ENCODE measurements around the gene GPR27.

Gene GPR27, protein sequence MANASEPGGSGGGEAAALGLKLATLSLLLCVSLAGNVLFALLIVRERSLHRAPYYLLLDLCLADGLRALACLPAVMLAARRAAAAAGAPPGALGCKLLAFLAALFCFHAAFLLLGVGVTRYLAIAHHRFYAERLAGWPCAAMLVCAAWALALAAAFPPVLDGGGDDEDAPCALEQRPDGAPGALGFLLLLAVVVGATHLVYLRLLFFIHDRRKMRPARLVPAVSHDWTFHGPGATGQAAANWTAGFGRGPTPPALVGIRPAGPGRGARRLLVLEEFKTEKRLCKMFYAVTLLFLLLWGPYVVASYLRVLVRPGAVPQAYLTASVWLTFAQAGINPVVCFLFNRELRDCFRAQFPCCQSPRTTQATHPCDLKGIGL

DNA sequence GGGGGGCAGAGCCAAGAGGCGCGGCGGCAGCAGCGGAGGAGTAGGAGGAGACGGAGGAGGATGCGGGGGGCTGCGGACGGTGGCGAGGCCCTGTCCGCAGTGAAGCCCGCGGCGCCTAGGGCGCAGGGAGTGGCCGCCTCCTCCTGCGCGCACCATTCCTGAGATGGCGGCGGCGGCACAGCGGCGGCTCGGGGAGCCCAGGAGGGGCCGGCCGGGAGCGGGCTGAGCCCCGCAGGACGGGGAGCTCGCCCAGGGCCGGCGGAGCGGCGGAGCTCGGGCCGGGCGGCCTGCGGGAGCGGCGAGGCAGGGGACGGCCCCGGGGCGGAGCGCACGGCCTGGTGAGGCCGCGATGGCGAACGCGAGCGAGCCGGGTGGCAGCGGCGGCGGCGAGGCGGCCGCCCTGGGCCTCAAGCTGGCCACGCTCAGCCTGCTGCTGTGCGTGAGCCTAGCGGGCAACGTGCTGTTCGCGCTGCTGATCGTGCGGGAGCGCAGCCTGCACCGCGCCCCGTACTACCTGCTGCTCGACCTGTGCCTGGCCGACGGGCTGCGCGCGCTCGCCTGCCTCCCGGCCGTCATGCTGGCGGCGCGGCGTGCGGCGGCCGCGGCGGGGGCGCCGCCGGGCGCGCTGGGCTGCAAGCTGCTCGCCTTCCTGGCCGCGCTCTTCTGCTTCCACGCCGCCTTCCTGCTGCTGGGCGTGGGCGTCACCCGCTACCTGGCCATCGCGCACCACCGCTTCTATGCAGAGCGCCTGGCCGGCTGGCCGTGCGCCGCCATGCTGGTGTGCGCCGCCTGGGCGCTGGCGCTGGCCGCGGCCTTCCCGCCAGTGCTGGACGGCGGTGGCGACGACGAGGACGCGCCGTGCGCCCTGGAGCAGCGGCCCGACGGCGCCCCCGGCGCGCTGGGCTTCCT lies at the start of gene GPR27:
GPR27 (plus strand) TSS at position 155 of the 909 bp plus-strand sequence; CDS start at position 350, 195 bp downstream.
- H3K4me3 Mint-ChIP-seq: peak within 1 kb of the TSS; percentile 65
- H3K9me3 Mint-ChIP-seq: no peaks in the 10 kb centered on the region
- DNase-seq (ENCODE audit: low spot score in 2 of 2): peak; percentile 23 to 60
- peaks cover 6% of the 10 kb centered on the region for H3K4me1 Mint-ChIP-seq
- H3K27ac Mint-ChIP-seq: no peak within 1 kb of the TSS
- H3K36me3 Mint-ChIP-seq: peaks cover 7% of the 10 kb centered on the region
- ATAC-seq: peak; percentile 69

- Mint-ChIP-seq H3K4me1 (peaks cover 64% of the 10 kb centered on the region), H3K9me3 (no peaks in the 10 kb centered on the region), H3K27ac (peak overlapping the region; percentile 60), H3K4me3 (no peak overlapping the region), H3K36me3 (peaks cover 41% of the 10 kb centered on the region)
- no peak for ATAC-seq
- DNase-seq (ENCODE audit: low spot score in 2 of 2): no peak
Observed at GRCh38 chr3:71704915-71705314, 48.7 kb upstream of the GPR27 start.

DNA sequence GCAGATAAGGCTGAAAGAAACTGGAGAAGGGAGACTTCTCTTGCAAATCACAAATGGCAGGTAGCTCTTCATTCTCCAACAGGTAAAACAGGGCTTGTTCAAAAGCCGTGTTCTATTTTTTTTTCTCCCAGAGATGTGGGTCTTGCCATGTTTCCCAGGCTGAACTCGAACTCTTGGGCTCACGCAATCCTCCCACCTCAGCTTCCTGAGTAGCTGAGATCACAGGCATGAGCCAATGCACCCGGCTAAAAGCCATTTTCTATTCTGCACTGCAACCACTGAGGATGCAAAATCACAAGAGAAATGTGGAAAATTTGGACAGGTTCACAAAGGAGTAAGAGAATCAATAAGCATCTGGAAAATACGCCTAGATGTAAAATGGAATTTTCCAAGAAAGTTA lies 48.0 kb upstream of the GPR27 start:
- H3K36me3 Mint-ChIP-seq: peaks cover 40% of the 10 kb centered on the region
- H3K27ac Mint-ChIP-seq: peak overlapping the region; percentile 40
- DNase-seq (ENCODE audit: low spot score in 2 of 2): no peak
- H3K4me1 Mint-ChIP-seq: peaks cover 68% of the 10 kb centered on the region
- H3K4me3 Mint-ChIP-seq: no peak overlapping the region
- ATAC-seq: no peak
- no peaks in the 10 kb centered on the region for H3K9me3 Mint-ChIP-seq

DNA sequence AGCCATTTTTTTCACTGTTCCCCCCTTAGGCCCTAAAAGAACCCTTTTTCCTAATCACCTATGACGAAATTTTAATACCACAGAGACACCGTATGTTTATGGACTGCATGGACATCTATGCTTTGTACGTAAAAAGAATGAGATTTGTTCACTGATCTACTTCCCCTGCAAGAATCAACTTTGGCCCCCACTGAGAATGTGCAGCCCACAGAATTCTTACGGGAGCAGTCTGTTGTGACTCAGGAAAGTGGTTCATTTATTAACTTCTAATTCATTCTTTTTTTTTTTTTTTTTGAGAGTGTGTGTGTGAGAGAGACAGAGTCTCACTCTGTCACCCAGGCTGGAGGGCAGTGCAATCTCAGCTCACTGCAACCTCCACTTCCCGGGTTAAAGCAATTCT lies 46.1 kb upstream of the GPR27 start:
- Mint-ChIP-seq H3K27ac (peak overlapping the region; percentile 40), H3K36me3 (peaks cover 34% of the 10 kb centered on the region), H3K4me1 (peaks cover 59% of the 10 kb centered on the region), H3K9me3 (no peaks in the 10 kb centered on the region), H3K4me3 (no peak overlapping the region)
- no peak for ATAC-seq
- DNase-seq (ENCODE audit: low spot score in 2 of 2): no peak

GRCh38 chr3:71708476-71709105 lies 45.1 kb upstream of the GPR27 start:
- peak overlapping the region; percentile 40 for H3K27ac Mint-ChIP-seq
- no peaks in the 10 kb centered on the region for H3K9me3 Mint-ChIP-seq
- H3K4me3 Mint-ChIP-seq: no peak overlapping the region
- peaks cover 66% of the 10 kb centered on the region for H3K4me1 Mint-ChIP-seq
- DNase-seq (ENCODE audit: low spot score in 2 of 2): no peak
- ATAC-seq: peak; percentile 60
- H3K36me3 Mint-ChIP-seq: peaks cover 34% of the 10 kb centered on the region

DNA sequence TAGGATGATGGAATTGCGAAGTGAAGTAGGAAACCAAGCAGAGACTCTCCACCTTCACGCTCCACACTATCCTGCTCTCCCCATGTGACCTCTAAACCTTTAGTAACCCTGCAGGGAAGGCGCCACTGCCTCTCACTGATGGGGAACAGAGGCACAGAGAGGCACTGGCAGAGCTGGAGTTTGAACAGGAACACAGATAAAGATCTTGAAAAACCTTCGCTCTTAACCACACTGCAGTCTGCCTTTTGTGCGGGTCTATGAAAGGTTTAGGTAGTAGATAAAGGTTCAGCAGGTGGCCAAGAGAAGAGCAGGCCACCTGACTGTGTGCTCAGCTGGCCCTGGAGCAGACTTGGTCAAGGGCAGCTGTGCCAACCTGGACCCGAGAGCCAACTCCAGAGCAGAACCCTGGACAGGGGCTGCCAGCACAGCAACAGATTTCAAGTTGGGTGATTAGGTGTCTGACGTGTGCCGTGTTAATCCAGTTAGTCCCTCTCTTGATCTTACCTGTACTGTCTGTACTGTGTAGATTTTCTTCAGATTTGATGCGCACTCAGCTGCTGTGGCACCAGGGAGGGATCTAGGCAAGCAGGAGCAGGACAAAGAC lies 43.6 kb upstream of the GPR27 start:
- peaks cover 65% of the 10 kb centered on the region for H3K4me1 Mint-ChIP-seq
- peak overlapping the region; percentile 74 for H3K27ac Mint-ChIP-seq
- DNase-seq (ENCODE audit: low spot score in 2 of 2): no peak
- no peak overlapping the region for H3K4me3 Mint-ChIP-seq
- ATAC-seq: no peak
- peaks cover 34% of the 10 kb centered on the region for H3K36me3 Mint-ChIP-seq
- no peaks in the 10 kb centered on the region for H3K9me3 Mint-ChIP-seq

DNA sequence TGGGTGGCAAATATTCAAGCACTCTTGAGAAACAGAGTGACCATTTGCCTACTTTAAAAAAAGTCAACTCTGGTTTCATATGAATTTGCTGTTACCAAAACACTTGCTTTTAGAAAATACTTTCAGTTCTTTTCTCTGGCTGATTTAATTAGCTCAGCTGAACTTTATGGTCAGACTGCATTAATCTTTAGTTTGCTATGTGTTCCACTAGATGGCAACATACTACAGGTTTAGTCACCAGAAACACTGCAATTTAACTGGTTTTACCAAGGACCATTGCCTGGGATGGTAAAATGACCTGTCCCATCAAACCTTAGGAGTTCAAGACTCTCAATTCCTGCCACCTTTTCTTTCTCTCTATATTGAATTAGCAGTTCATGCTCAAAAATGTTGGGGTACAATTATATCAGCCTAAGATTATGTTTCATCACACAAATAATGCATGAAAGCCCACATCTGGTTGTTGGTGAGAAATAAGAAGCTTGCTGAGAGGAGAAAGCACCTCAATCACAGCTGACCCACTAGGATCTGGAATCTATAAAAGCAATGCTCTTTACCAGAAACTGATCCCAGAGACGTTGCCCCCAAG lies 42.7 kb upstream of the GPR27 start:
- no peaks in the 10 kb centered on the region for H3K9me3 Mint-ChIP-seq
- H3K4me1 Mint-ChIP-seq: peaks cover 65% of the 10 kb centered on the region
- peaks cover 29% of the 10 kb centered on the region for H3K36me3 Mint-ChIP-seq
- no peak overlapping the region for H3K4me3 Mint-ChIP-seq
- H3K27ac Mint-ChIP-seq: peak overlapping the region; percentile 40
- DNase-seq (ENCODE audit: low spot score in 2 of 2): no peak
- peak; percentile 78 for ATAC-seq

DNA sequence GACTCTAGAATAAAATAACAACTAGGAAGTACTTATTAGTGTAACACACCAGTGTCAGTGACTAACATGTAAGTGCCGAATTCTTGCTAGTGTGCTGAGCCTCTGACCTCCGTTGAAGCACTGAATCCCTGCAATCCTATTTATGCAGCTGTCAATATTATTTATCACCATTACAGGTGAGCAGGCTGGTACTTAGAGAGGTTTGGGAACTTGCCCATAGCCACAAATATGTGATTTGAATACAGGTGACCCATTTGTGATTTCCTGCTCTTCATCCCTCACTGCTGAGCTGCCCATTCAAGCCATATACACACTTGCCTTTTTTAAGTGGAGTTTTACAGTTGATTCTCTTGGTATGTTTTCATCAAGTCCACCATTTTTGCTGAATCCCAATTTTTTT lies 40.6 kb upstream of the GPR27 start:
- DNase-seq (ENCODE audit: low spot score in 2 of 2) (no peak), ATAC-seq (no peak)
- Mint-ChIP-seq H3K4me1 (peaks cover 83% of the 10 kb centered on the region), H3K27ac (peak overlapping the region; percentile 94), H3K9me3 (no peaks in the 10 kb centered on the region), H3K36me3 (peaks cover 9% of the 10 kb centered on the region), H3K4me3 (no peak overlapping the region)

DNA sequence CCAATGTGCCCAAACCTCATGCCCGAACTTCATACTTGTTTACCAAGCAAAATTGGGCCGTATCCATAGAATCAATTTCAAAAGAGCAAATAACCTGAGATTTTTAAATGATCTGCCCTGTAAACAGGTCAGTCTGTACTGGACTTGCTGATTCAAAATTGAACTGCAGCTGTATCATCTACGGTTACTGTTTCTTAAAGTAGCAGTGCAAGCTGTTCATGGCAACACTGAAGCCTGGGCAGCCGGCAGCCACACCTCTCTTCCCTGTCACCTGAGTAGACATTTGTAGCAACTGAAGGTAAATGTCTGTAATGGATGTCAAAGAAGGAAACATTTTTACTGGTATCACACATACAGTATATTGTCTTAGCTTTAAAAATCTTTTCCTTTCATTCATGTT lies 39.1 kb upstream of the GPR27 start:
- H3K27ac Mint-ChIP-seq: no peak overlapping the region
- no peak for ATAC-seq
- DNase-seq (ENCODE audit: low spot score in 2 of 2): no peak
- H3K9me3 Mint-ChIP-seq: no peaks in the 10 kb centered on the region
- no peak overlapping the region for H3K4me3 Mint-ChIP-seq
- H3K4me1 Mint-ChIP-seq: peaks cover 84% of the 10 kb centered on the region
- no peaks in the 10 kb centered on the region for H3K36me3 Mint-ChIP-seq

DNA sequence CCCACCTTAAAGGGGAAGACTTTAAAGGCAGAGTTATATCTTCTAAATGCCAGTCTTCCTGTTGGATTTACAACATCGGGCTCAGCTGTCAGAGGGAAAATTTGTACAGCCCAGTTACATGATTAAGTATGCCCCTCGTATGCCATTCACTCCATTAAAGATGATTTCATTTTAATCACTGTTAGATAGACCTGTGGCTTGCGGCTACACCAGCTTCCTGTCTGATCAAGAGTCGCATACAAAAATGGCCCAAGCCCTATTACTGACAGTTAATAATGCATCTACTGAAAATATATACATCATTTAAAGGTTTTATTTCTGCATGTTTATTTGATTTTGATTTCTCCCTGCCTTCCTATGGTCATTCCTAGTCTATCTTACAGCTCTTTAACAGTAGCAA lies 35.6 kb upstream of the GPR27 start:
- Mint-ChIP-seq H3K36me3 (no peaks in the 10 kb centered on the region), H3K9me3 (no peaks in the 10 kb centered on the region), H3K4me3 (peak overlapping the region; percentile 25), H3K4me1 (peaks cover 93% of the 10 kb centered on the region), H3K27ac (peak overlapping the region; percentile 78)
- ATAC-seq: peak; percentile 85
- peak in 1 of 2 donors; percentile 49 for DNase-seq (ENCODE audit: low spot score in 2 of 2)

- Mint-ChIP-seq H3K36me3 (peaks cover 11% of the 10 kb centered on the region), H3K9me3 (no peaks in the 10 kb centered on the region), H3K4me1 (peaks cover 87% of the 10 kb centered on the region), H3K4me3 (peak overlapping the region; percentile 82), H3K27ac (peak overlapping the region; percentile 94)
- ATAC-seq: no peak
- DNase-seq (ENCODE audit: low spot score in 2 of 2): peak in 1 of 2 donors; percentile 29
Observed at GRCh38 chr3:71721002-71721401, 32.7 kb upstream of the GPR27 start.

DNA sequence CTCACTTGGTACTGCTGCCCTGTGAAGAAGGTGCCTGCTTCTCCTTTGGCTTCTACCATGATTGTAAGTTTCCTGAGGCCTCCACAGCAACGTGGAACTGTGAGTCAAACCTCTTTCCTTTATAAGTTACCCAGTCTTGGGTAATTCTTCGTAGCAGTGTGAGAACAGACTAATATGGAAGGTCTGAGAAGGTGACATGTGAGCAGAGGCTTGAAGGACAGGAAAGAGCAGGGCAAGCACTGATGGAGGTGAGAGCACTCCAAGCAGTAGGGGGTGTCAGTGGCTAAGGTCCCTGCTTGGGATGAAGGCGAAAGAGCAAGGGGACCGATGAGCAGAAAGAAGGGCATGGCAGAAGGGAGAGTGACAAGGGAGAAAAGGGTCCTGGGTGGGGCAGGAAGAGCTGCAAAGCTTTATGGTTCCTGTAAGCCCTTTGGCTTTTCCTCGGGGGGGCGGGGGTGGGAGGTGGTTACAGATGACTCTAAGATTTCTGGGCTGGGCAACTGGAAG lies 32.0 kb upstream of the GPR27 start:
- Mint-ChIP-seq H3K9me3 (no peaks in the 10 kb centered on the region), H3K4me1 (peaks cover 87% of the 10 kb centered on the region), H3K27ac (peak overlapping the region; percentile 94), H3K4me3 (peak overlapping the region; percentile 82), H3K36me3 (peaks cover 11% of the 10 kb centered on the region)
- peak; percentile 42 for ATAC-seq
- DNase-seq (ENCODE audit: low spot score in 2 of 2): peak in 1 of 2 donors; percentile 63

GRCh38 chr3:71722693-71723092 lies 31.0 kb upstream of the GPR27 start:
- peaks cover 11% of the 10 kb centered on the region for H3K36me3 Mint-ChIP-seq
- peak overlapping the region; percentile 94 for H3K27ac Mint-ChIP-seq
- H3K4me1 Mint-ChIP-seq: peaks cover 81% of the 10 kb centered on the region
- no peak for ATAC-seq
- H3K9me3 Mint-ChIP-seq: no peaks in the 10 kb centered on the region
- peak in 1 of 2 donors; percentile 47 for DNase-seq (ENCODE audit: low spot score in 2 of 2)
- peak overlapping the region; percentile 82 for H3K4me3 Mint-ChIP-seq

DNA sequence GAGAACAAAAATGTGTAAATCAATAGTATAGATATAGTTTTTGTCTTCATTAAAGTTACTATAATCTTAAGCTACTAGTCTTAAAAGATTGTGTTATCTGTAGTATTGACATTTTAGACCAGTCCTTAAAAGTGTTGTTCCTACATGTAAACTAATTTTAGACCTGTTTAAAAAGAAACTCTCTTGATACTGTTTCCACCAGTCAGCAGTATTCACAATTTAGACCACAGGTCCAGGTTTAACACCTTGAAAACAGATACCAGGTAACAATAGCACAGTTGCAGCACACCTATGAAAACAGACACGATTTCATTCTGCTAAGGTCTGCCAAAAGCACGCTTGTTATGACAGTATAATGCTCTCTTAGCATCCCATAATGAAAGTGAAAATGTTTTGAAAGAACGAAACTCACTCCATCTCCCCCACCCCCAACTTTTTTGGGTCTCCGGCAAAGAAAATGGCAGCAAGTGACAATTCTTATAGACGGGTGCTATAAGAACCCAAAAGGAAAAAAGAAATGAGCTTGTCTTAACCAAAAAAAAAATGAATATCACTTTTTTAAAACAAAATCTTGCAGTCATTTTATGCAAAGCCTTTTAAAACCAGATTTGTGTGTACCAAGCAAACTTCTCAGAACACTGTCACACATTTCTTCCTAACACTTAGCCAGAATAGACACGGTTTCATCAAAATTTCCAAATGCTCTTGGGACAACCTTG lies 30.0 kb upstream of the GPR27 start:
- peak; percentile 62 for ATAC-seq
- Mint-ChIP-seq H3K4me1 (peaks cover 78% of the 10 kb centered on the region), H3K36me3 (peaks cover 11% of the 10 kb centered on the region), H3K27ac (peak overlapping the region; percentile 94), H3K9me3 (no peaks in the 10 kb centered on the region), H3K4me3 (peak overlapping the region; percentile 82)
- peak in 1 of 2 donors; percentile 67 for DNase-seq (ENCODE audit: low spot score in 2 of 2)

Measured in stimulated activated effector memory CD8-positive, alpha-beta T cell treated with anti-CD3 and anti-CD28 coated beads, Interleukin-12 subunit alpha, Interleukin-12 subunit beta, amount 100 ng/mL, for 72 hours (primary cell).